Stimulated activated CD4-positive, alpha-beta T cell treated with anti-CD3 and anti-CD28 coated beads, TNF-alpha, amount 100 ng/mL, for 4 hours (primary cell): Measurements from ENCODE around the gene LMCD1.

Experiments
- DNase-seq, 3 experiments: peaks; one replicate each; pipeline ENCODE4 v3.0.0-alpha.2; 2020; ENCODE audit warnings: low read depth in 3 of 3

LMCD1 gene

DNA sequence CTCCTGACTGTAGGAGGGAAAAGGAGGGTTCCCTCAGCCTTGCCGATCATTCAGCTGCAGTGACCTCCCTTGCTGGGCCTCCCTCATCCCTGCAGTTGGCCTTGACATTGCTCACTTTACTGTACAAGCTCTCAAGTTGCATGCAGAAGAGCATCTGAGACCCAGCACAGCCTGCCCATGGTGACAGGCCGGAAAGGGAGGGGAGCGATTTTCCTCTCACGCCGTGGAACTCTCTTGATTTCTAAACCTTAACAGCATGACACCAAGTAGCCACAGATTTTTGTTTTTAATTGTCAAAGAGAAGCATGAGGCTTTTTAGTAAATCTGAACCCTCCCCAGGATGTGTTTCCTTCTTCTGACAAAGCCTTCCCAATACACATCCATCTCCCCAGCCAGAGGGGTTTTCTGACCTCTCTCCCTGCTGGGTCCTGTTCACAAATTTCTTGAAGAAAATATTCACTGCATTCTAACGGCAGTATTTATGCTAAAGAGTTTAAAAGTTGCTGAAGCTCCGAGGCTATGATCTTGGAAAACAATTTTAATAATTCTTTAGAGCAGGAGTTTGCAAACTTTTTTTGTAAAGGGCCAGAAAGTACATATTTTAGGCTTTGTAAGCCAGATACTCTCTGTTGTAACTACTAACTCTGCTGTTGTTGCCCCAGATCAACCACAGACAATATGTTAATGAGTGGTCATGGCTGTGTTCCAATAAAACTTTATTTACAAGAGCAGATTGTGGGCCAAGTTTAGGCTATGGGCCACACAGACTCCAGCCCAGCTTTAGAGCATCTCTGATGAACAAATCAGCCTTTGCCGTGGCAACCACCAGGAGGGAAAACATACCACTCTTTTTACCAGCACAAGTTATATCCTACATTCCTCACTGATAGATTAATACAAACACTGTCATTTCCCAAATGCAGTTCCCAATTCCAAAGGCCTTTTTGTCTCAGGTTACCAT is 34.8 kb downstream of the LMCD1 start:
- DNase-seq, result no peak

DNA sequence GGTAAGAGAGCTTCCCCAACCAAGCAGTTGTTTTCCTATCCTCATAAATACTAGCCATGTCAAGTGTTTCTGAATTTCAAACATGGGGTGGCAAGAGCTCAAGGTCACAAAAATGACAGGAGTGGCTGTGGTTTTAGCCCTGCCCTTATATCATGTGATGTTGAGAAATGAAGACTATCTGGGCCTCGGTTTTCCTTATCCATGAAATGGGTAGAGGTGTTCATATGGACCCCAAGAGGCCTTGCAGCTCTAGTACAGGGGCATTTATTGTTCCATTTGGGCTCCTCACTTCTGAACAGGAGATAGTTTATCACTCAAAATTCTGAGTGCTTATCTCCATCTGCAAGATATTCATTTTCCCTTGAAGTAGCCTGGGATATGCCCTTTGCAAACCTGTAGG is 35.8 kb downstream of the LMCD1 start:
- DNase-seq, result no peak

DNA sequence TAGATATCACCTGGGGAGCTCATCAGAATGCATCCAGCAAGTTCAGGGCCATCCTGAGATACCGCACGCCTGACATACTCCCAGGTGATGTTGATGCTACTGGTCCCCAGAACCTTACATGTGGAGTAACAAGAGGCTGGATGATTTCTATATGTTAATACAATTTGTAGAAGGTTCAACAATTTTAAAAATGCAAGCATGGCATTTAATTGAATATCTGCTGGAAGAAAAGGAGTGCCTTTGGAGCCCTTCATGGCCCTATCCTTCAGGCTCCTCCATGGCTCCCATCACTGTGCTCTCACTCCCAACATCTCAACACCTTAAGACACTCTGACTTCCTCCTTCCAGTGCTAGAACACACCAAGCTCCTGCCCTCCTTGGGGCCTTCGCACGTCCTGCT is 36.6 kb downstream of the LMCD1 start:
- no peak for DNase-seq

- no peak for DNase-seq
Measured at GRCh38 chr3:8538913-8539312, 37.3 kb downstream of the LMCD1 start.

DNA sequence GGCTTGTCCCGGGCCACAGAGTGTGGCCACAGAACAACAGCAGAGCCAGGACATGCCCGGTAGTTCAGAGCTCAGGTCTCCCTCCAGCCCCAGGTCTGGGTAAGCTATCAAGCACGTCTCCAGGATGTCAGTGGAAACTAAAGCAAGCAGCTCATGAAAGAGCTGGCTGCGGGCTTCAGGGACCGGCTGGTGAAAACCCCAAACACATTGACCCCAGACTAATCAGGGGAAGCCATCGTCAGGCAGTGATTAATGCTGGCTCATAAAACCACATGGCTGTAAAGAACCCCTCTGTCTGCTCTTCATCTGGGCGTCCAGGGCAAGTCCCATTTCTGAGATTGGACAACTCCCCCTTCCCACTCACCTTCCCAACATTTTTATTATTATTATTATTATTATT is 37.8 kb downstream of the LMCD1 start:
- DNase-seq, result no peak

DNA sequence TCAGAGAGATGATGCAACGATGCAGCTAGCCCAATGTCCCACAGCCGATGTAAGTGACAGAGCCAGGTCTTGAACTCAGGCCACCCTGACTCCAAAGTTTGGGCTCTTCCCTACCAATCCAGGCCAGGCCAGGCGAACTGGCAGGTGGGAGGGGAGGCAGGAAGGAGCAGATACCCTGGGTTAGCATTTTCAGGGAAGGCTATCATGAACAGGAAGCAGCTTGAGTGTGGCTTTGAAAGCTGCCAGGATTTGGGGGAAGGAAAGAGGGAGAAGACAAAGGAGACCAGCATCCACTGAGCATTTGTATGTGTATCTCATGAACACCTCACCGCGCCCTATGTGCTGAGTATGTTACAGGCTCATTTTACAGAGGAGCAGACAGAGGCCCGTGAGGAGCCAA is 38.8 kb downstream of the LMCD1 start:
- no peak for DNase-seq

DNA sequence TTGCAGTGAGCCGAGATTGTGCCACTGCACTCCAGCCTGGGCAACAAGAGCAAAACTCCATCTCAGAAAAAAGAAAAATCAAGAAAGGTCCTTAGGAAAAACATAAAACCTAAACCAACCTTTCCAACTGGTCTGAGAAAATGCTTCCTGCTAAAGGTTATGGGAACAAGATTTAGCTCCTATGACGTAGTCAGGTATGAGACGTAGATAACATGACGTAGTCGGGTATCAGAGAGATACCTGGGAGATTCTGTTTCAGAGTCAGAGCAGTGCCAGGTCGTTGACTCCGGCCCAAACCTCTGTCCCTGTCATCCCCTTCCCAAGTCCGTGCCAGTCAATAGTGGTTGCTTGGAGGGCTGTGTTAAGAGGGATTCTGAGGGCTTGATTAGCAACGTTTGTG is 39.9 kb downstream of the LMCD1 start:
- DNase-seq, result no peak

DNA sequence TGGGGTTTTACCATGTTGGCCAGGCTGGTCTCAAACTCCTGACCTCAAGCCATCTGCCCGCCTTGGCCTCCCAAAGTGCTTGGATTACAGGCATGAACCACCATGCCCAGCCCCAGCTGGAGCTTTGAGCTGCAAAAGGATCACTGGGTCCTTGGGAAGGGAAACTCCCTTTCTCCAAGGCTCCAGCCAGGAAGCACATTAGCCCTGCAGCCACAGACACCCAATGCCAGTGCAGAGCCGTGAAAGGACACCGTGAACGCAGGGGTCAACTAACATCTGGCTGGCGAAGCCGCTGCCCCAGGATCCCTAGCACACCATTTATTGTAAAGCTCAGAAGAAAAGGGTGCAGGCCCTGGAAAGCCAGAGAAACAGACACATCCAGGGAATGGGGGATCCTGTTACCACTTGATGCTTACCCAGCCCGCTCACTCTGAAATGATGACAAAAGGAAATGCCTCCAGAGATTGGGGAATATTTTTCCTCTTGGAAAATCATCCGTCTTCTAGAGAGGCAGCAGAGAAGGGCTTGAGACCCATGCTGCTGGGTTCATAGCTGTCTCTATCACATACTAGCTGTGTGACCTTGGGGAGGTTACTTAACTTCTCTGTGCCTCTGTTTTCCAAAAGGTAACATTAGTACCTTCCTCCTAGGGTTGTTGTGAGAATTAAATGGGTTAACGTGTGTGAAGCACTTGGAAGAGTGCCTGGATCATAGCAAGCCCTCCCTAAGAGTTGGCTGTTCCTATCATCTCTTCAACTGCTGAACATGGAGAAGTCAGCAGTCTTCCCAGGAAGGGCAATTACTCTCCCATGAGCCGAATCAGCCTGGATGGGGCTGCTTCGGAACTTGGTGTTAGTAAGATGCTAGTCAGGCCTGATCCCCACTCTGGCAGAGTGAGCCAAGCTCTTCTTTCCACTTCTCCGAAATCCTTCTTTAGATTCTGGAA is 40.8 kb downstream of the LMCD1 start:
- DNase-seq, result no peak

- no peak for DNase-seq
Measured at GRCh38 chr3:8546609-8547008, 45.0 kb downstream of the LMCD1 start.

DNA sequence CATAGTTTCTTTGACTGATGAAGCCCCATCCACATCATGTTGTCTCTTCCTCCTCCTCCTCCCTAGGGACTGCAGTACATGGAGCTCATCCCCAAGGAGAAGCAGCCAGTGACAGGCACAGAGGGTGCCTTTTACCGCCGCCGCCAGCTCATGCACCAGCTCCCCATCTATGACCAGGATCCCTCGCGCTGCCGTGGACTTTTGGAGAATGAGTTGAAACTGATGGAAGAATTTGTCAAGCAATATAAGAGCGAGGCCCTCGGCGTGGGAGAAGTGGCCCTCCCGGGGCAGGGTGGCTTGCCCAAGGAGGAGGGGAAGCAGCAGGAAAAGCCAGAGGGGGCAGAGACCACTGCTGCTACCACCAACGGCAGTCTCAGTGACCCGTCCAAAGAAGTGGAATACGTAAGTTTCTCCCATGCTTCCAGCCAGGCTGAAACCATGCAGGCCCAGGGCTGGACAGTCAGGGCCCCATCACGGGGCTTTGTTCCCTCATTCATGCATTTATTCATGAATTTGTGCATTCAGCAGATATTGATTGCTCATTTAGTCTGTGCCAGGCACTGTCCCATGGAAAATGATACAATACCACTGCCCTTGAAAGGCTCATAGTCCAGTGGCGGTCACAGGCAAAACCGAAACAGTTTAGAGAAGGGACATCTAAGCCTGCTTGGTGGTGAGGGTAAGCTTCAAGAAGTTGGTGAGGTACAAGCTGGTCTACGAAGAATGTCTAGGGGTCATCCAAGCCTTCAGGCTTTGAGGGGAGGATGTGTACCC is 47.1 kb downstream of the LMCD1 start:
- no peak for DNase-seq

GRCh38 chr3:8549354-8549753 is 47.7 kb downstream of the LMCD1 start:
- no peak for DNase-seq

DNA sequence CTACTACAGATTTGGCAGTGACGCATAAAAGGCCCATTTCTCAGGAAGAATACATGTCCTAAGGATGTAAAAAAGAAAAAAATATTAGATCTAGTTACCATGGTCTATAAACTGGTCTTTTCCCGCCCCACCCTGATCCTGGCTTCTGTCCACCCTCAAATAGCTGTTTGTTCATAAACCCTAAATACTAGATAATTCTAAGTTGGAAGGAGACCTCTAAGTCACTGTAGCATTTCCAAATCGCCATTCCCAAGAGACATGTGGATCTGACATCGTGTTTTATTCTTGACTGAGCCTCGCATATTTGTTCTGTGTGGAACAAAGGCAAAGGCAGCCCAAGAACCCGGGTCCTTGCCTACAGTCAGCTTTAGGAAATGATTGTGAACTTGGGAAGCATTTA is 49.0 kb downstream of the LMCD1 start:
- DNase-seq, result no peak

DNA sequence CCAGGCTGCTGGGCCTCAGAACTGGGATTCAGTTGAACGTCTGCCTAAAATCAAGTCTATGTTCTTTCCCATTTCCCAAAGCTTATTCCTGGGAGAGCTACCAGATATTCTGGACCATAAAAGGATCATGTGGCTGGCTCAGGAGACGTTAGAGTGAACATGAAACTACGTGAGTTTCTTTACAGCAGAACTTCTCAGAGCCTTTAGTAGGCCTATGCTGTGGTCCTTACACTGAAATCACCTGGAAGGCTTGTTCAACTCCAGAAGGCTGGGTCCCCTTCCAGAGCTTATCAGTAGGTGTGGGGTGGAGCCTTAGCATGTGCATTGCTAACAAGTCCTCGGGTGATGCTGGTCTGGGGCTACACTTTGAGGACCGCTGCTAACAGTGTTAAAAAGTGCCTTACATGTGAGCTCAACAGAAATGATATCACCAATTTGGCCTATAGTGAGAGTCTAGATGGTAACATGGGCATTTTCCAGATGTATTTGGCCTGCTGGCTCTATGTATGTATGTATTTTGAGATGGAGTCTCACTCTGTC is 50.7 kb downstream of the LMCD1 start:
- no peak for DNase-seq

- no peak for DNase-seq
Measured at GRCh38 chr3:8553405-8553804, 51.8 kb downstream of the LMCD1 start.

- no peak for DNase-seq
Measured at GRCh38 chr3:8554696-8555095, 53.1 kb downstream of the LMCD1 start.

DNA sequence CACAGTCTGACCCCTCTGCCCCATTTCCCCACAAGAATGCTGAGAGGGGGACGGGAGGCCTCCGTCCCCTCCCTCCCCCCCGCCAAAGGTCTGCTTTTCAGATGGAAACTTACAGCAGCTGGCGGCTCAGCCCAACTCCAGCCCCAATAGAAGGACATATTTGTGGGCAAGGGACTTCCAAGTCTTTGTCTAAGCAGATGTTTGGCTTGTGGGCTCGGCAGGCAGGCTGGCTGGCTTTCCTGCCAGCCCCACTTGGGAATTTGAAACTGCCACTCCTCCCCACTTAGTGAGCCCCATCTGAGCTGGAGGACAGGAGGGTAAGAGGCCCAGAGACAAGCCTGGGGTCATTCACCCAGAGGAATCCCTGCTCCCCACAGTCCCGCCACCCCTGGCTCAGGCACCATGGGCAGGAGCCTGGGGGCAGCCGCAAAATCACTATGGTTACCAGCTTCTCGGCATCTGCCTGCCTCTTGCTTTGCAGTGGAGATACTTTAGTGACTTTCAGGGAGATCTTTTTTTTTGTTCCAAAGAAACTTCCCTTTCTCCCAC is 53.6 kb downstream of the LMCD1 start:
- no peak for DNase-seq

DNA sequence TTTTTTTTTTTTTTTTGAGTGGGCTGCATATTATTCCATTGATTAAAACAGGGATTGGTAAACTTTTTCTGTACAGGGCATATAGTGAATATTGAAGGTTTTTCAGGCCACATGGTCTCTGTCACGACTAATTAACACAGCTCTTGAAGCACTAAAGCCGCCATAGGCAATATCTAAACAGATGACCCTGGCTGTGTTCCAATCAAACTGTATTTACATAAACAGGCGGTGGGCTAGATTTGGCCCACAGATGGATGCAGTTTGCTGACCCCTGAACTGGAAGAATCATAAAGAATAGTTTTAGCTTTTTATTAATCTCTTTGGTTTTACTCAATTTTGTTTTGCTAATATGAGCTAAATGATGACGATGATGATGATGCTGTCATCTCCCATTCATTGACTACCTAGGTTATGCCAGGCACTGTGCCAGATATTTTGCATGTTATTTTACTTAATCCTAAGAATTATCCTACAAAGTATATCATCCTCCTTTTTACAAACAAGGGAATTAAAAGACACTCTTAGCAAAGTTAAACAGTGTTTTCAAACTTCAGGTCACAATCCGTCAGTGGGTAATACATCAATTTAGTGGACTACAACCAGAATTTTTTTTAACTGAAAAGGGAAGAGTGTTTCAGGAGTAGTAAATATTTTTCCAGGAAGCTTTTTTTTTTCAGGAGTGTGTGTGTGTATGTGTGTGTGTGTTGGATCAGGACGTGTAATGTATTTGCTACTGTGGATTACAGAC is 54.3 kb downstream of the LMCD1 start:
- DNase-seq, result no peak

GRCh38 chr3:8556473-8556869 is 54.8 kb downstream of the LMCD1 start:
- no peak for DNase-seq

GRCh38 chr3:8557298-8557697 is 55.7 kb downstream of the LMCD1 start:
- DNase-seq, result no peak

GRCh38 chr3:8558645-8559044 is 57.0 kb downstream of the LMCD1 start:
- DNase-seq, result no peak

DNA sequence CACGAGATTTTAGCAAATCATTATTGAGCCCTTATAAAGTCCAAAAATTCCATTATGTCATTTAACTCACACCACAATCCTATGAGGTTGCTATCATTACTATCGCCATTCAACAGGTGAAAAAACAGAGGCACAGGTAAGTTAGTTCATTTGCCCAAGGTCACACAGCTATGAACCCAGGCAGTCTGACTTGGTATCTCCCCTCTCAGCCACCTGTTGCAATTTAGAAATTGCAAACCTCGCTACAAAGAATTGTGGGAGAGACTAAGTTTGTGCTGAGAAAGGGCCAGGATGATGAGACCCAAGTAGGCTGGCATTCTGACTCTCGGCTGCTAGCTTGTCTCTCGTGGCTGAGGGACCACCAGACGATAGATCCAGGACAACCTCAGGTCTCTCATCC is 57.7 kb downstream of the LMCD1 start:
- no peak for DNase-seq
